ENCODE results near the gene PSMD2.
A peak's percentile ranks its signal among the peaks of the same experiment; 100 is the strongest.

The PSMD2 gene

GRCh38 chr3:184343200-184343876 lies 44.3 kb downstream of the PSMD2 start:
- no peak for TF ChIP-seq CTCF (IDR thresholded peaks at IDR 0.05; ENCODE audit: extremely low read depth, missing control alignments)
- no peak for DNase-seq (ENCODE audit: low spot score)

DNA sequence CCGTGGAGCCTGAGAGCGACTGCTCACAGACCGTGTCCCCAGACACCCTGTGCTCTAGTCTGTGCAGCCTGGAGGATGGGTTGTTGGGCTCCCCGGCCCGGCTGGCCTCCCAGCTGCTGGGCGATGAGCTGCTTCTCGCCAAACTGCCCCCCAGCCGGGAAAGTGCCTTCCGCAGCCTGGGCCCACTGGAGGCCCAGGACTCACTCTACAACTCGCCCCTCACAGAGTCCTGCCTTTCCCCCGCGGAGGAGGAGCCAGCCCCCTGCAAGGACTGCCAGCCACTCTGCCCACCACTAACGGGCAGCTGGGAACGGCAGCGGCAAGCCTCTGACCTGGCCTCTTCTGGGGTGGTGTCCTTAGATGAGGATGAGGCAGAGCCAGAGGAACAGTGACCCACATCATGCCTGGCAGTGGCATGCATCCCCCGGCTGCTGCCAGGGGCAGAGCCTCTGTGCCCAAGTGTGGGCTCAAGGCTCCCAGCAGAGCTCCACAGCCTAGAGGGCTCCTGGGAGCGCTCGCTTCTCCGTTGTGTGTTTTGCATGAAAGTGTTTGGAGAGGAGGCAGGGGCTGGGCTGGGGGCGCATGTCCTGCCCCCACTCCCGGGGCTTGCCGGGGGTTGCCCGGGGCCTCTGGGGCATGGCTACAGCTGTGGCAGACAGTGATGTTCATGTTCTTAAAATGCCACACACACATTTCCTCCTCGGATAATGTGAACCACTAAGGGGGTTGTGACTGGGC lies 45.7 kb downstream of the PSMD2 start:
- DNase-seq (ENCODE audit: low spot score): no peak
- TF ChIP-seq CTCF (IDR thresholded peaks at IDR 0.05; ENCODE audit: extremely low read depth, missing control alignments): no peak

DNA sequence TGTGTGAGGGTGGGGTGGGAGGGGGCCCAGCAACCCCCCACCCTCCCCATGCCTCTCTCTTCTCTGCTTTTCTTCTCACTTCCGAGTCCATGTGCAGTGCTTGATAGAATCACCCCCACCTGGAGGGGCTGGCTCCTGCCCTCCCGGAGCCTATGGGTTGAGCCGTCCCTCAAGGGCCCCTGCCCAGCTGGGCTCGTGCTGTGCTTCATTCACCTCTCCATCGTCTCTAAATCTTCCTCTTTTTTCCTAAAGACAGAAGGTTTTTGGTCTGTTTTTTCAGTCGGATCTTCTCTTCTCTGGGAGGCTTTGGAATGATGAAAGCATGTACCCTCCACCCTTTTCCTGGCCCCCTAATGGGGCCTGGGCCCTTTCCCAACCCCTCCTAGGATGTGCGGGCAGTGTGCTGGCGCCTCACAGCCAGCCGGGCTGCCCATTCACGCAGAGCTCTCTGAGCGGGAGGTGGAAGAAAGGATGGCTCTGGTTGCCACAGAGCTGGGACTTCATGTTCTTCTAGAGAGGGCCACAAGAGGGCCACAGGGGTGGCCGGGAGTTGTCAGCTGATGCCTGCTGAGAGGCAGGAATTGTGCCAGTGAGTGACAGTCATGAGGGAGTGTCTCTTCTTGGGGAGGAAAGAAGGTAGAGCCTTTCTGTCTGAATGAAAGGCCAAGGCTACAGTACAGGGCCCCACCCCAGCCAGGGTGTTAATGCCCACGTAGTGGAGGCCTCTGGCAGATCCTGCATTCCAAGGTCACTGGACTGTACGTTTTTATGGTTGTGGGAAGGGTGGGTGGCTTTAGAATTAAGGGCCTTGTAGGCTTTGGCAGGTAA lies 46.5 kb downstream of the PSMD2 start:
- no peak for TF ChIP-seq CTCF (IDR thresholded peaks at IDR 0.05; ENCODE audit: extremely low read depth, missing control alignments)
- DNase-seq (ENCODE audit: low spot score): peak; percentile 45

DNA sequence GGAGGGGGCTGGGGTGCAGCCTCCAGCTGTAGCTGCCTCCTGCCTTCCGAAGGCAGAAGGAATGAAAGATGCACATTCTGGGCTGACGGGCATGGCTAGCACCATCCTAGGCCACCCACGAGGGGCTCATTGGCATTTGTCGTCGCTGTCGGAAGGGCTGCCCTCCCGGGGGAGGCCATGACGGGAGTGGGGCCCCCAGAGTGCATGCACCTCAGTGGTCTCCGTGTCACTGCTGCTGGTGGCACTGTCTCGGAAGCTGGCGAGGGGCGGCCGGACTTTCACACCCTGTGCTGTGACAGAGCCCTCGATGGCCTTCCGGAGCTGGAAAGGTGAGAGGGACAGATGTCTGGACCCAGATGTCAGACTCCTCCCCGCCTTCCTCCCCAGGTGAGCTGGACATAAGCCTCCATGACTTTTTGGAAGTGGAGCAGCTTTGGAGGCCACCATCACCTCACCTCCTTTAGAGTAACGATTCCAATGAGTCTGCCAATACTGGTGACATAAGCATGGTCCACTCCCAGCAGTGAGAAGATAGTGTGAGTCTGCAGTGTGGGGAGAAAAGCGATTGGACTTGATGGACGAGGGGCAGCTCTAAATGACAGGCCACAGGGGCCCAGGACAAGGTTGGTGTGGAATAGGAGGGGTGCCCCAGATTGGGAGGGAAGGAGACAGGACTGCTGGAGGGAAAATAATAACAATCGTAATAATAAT lies 47.6 kb downstream of the PSMD2 start:
- no peak for TF ChIP-seq CTCF (IDR thresholded peaks at IDR 0.05; ENCODE audit: extremely low read depth, missing control alignments)

DNA sequence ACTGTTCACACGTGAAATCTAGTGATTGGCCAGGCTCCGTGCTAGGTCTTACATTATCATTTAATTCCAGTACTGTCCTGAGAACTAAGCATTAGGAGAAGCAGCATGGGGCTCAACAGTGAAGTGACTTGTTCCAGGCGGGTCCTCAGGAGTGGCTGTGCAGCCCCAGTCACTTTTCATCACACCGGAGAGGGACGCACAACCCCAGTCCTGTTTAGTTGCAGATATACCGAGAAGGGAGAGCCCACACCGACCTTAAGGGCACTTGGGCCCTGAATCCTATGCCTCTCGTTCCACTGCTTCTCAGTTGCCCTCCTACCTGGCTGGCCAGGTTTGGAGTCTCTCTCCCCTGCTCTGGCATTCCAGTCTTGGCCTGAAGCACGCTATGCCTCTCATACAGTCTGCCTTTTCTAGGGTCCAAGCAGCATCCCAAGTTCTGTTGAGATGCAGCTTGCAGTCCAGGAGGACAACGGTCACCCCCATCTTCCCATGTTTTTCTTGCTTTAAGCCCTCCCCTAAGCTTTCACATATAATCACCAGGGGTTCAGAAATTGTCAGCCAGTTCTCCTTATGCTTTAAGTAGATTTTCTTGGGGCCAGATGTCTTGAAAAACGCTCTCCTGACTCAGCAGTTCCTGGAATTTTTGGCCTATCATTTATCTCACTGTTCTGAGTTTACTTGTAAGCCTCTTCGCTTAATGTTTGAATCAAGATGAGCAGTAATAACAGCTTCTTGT lies 48.4 kb downstream of the PSMD2 start:
- DNase-seq (ENCODE audit: low spot score): no peak
- TF ChIP-seq CTCF (IDR thresholded peaks at IDR 0.05; ENCODE audit: extremely low read depth, missing control alignments): no peak

More for the DNA sequence above, 47.6 kb downstream of the PSMD2 start:
- DNase-seq (ENCODE audit: low spot score): no peak

- no peak for TF ChIP-seq CTCF (IDR thresholded peaks at IDR 0.05; ENCODE audit: extremely low read depth, missing control alignments)
- DNase-seq (ENCODE audit: low spot score): no peak
Measured at GRCh38 chr3:184348057-184348382, 49.0 kb downstream of the PSMD2 start.
